HG03039 (cell line): ENCODE measurements around the gene PXK.
"Not testable (repeated sequence)": the region's sequence is repeated elsewhere in the genome, so short reads cannot be mapped to it uniquely, and the experiment has no call there.

ENCODE experiments used
- ATAC-seq: cut with Tn5 transposase; IDR thresholded peaks from one replicate; pipeline ENCODE4 v1.9.1; 2021; ENCODE audit warnings: mild to moderate bottlenecking, moderate library complexity; ENCODE audit not compliant: unreplicated experiment

PXK gene

GRCh38 chr3:58323529-58324390, 8.9 kb upstream of the PXK start:
- no peak for ATAC-seq

GRCh38 chr3:58324391-58325390, 8.0 kb upstream of the PXK start:
- ATAC-seq = no peak

GRCh38 chr3:58325525-58325992, 7.1 kb upstream of the PXK start:
- no peak for ATAC-seq

DNA sequence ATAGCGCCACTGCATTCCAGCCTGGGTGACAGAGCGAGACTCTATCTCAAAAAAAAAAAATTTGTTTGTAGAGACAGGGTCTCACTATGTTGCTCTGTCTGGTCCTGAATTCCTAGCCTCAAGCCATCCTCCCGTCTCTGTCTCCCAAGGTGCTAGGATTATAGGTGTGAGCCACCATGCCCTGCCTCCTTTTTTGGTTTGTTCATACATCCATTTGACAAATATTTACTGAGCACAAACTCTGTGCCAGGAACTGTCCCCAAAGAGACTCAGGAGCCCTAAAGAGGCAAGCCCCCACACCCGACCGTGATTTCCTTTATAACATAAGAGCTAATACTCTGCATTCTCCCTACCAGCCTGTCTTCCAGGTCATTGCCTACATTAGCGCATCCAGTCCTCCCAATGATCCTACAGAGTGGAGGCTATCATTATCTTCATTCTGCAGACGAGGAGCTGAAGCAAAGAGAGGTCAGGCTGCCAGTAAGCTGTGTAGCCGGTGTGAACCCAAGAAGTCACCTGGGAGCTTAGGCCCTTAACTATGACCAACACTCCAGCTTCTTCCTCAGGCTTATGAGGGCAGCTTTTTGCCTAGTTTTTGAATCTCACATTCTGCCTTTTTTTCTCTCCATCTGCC, 6.3 kb upstream of the PXK start:
- no peak for ATAC-seq

DNA sequence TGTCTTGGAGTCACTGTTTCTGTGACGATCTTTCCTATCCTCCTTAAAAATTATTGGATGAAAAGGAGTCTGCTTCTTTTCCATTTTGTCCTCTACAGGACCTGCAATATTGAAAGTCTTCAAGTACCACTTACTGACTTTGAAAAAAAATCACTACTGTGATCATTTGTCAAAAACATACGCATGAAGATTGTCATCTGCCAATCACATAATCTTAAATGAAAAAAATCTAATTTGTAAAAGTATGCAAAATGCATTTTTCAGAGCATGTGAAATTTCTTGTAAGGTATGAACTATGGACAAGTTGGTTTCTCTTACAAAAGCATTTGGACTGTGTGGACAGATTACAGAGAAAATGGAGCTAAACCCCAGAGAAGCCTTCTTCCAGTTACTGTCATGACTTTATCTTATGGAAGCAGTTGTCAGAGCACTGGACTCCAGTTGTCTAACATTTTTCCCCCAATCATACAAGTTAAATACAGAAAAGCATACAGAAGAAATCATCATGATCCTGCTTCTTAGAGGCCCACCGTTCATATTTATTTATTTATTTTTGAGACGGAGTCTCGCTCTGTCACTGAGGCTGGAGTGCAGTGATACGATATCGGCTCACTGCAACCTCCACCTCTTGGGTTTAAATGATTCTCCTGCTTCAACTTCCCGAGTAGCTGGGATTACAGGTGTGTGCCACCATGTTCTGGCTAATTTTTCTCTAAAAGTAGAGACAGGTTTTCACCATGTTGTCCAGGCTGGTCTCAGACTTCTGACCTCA, 3.4 kb upstream of the PXK start:
- ATAC-seq = no peak

DNA sequence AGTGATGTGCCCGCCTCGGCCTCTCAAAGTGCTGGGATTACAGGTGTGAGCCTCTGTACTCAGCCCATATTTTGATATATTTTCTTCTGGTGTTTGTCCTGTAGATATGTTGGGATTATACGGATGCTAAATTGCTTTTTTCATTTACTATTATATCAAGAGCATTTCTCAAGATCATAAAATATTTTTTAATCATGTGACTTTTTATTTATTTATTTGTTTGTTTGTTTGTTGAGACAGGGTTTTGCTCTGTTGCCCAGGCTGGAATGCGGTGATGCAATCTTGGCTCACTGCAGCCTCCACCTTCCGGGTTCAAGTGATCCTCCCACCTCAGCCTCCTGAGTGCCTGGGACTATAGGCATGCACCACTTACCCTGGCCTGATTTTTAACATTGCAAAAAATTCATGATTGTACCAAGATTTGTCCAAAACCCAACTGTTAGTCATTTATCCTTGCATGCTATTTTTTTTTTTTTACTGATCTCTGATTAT, 2.7 kb upstream of the PXK start:
- ATAC-seq = no peak

DNA sequence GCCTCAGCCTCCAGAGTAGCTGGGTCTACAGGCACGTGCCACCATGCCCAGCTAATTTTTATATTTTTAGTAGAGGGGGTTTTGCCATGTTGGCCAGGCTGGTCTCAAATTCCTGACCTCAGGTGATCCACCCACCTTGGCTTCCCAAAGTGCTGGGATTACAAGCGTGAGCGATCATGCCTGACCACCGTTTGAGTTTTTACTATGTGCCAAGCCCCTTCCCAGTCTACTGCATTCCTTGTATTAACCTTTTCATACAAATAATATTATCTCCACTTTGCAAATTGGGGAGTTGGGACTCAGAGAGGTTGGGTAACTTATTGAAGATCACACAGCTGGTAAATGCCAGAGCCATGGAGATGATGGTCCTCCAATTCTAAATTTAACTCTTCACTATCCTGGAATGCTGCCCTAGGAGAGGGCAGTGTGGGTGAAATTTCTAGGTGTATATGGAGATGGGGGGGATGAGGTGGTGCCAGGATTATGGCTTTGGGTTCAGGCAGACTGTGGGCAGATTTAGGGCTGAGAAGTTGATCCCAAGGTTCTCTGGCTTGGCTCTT, 1.0 kb upstream of the PXK start:
- ATAC-seq = no peak

DNA sequence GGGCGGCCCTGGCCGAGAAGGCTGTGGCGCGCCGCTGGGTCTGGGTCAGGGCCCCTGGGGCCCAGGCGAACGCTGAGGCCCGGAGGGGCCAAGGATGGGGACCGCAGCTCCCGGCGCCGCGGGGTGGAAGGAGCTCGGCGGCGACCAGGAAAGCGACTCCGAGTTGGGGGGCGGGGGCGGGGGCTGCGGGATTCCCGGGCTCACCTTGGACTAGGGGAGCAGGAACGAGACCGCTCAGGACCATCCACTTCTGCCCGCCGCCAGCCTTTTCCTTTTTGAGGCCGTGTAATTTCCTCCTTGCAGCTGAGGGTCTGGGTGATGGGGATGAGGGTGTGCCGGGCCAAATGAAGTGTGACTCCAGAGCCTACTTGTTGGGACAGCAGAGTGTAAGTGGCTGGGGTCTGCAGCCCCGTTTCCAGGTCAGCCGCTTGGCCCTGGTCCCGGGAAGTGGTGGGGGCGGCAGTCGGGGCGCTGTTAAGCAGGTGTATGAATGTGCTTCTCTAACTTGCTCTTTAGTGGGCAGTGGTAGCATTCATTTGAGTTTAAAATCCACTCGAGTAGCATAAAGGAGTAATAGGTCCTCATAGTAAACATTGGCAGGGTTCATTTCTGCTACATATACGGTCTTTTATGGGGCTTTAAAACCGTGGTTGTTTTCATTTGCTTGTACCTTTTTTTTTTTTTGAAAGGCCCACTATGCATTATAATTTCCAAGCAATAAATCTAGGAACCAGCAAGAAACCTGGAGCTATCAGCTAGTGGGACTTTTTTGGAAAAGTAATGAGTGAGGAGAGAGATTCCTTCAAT, 717 bp downstream of the PXK start:
- ATAC-seq = no peak

GRCh38 chr3:58334013-58334321, 1.3 kb downstream of the PXK start:
- no peak for ATAC-seq

DNA sequence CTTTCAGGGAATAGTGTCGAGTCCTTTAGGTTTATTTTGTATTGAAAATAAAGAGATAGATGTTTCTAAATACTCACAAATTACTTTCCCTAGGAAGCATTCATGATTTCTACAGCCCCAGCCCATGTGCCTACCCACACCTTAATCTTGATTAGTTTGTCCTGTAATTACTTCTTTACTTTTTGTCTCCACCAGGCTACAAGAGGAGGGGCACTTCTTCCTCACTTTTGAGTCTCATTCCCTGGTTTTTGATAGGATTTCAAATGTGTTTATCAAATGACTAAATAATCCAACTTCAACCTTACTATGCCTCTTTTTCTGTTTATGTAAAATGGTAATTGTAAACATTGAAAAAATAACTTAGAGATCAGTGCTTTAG, 1.8 kb downstream of the PXK start:
- ATAC-seq = no peak

- ATAC-seq = no peak
These were observed 2.9 kb downstream of the PXK start for GRCh38 chr3:58335652-58335947.

- ATAC-seq = no peak
These were observed 3.6 kb downstream of the PXK start for GRCh38 chr3:58336135-58336882.

- ATAC-seq = no peak
These were observed 4.5 kb downstream of the PXK start for GRCh38 chr3:58337190-58337589.

- ATAC-seq = not testable (repeated sequence)
These were observed 6.5 kb downstream of the PXK start for GRCh38 chr3:58339146-58339545.

DNA sequence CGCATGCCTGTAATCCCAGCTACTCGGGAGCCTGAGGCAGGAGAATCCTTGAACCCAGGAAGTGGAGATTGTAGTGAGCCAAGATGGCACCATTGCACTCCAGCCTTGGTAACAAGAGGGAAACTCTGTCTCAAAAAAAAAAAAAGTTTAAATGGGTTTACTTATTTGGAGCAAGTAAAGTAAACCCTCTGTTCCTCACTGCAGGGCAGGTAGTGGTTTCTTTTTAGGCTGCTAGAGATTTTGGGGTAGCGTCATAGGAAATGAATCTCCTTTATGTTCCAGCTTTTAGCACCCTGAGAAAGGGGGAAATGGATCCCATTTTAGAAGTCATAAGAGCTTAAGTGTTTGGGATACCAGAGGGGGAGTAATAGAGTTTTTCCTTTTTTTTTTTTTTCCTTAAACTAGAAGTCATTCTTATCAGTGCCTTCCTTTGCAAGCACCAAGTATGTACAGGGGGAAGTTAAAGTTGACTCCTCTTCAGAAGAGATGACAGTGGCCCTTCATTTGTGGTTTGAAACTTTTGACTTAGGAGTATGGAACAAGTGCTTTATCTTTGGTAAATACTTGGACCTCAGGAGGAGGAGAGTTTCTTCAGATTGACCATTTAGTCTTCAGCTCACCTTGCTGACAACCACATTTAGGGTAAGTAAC, 8.0 kb downstream of the PXK start:
- no peak for ATAC-seq

- no peak for ATAC-seq
These were observed 8.7 kb downstream of the PXK start for GRCh38 chr3:58341376-58341775.

DNA sequence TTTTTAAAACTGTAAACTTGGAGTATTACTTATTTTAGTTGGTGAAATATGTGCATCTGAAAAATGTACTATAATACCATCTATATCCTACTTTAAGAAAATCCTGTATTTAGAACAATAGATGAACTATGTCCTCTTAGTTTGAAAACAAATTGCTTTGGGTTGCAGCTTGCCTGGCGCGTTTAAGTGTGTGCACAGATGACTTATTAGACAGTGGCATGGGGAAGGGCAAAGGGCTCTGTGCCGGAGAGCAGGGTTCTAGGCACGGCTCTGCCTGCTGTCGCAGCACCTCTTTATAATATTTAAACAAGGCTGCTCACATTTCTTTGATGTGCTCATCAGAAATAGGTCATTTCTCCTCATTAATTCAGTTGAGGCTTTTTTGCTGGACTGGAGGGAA, 10.0 kb downstream of the PXK start:
- ATAC-seq = no peak

- ATAC-seq = no peak
These were observed 12.8 kb downstream of the PXK start for GRCh38 chr3:58345457-58345856.
